Upper lobe of right lung (tissue), 1 donor: ENCODE results near the gene STRIT1. TPM values are rescaled to one million over a fixed set of nuclear protein-coding genes. Genes with fewer than 3 reads are reported as not detected.

ENCODE experiments used
- ATAC-seq: fragments of 200-7000 bp; cut with Tn5 transposase; one replicate; pipeline ENCODE4 v1.9.1; 2020; ENCODE audit warnings: mild to moderate bottlenecking, moderate library complexity
- DNase-seq: peaks from one replicate; pipeline ENCODE4 v3.0.0-alpha.2; 2020
- H3K27ac ChIP-seq: fragments of 200-600 bp; one replicate; pipeline ENCODE4 v1.8.0; 2022
- H3K27me3 ChIP-seq: fragments of 200-600 bp; one replicate; pipeline ENCODE4 v1.8.0; 2022; ENCODE audit warnings: mild to moderate bottlenecking
- H3K36me3 ChIP-seq: fragments of 200-600 bp; one replicate; pipeline ENCODE4 v1.8.0; 2022
- H3K4me1 ChIP-seq: fragments of 200-600 bp; one replicate; pipeline ENCODE4 v1.8.0; 2022
- H3K4me3 ChIP-seq: fragments of 200-600 bp; one replicate; pipeline ENCODE4 v1.8.0; 2022; ENCODE audit warnings: mild to moderate bottlenecking
- H3K9me3 ChIP-seq: fragments of 200-600 bp; one replicate; pipeline ENCODE4 v1.8.0; 2022
- CTCF ChIP-seq: fragments of 200-600 bp; IDR thresholded peaks from one replicate; pipeline ENCODE4 v1.8.0; 2022; ENCODE audit warnings: antibody characterized with exemption
- intact Hi-C: fragments of 100-400 bp; cut with DNase I; formaldehyde crosslinking; loops from one replicate; pipeline ENCODE4 v1.11.0; 2022
- long read RNA-seq: library from polyadenylated mRNA; unstranded; transcript quantifications from one replicate; pipeline ENCODE4 v2.0.0, GENCODE V29; 2021
- total RNA-seq: library from RNA; stranded (reverse); fragmentation: NEBNext Ultra II Directional; extraction: Animal tissue kit (Norgen Biotek cat#: 25700); gene quantifications from one replicate; pipeline ENCODE4 v1.2.1, GENCODE V29; 2021
- donor health status: DM: no; HTN: yes; CAD: no; lungs with severe emphysema.

Gene STRIT1
- not detected for total RNA-seq
- long read RNA-seq, result 0 reads

- H3K27ac ChIP-seq, result no peak within 1 kb of the TSS
- H3K9me3 ChIP-seq, result no peaks in the 10 kb centered on the region
- intact Hi-C loops, result no loop called here
- ATAC-seq (no peak), DNase-seq (no peak)
- TF ChIP-seq CTCF, result no peak
- H3K4me1 ChIP-seq, result no peaks in the 10 kb centered on the region
- H3K36me3 ChIP-seq, result no peaks in the 10 kb centered on the region
- H3K4me3 ChIP-seq, result no peak within 1 kb of the TSS
- no peaks in the 10 kb centered on the region for H3K27me3 ChIP-seq
These were observed at the start of gene STRIT1 for GRCh38 chr3:155293516-155293915. TSS of gene STRIT1 (minus strand) at chr3:155293683.

- intact Hi-C loops, result no loop called here
These were observed 48.9 kb upstream of the STRIT1 start for GRCh38 chr3:155342344-155342743.

GRCh38 chr3:155339052-155339451, 45.6 kb upstream of the STRIT1 start:
- no peaks in the 10 kb centered on the region for H3K4me1 ChIP-seq
- no peak for ATAC-seq
- no peaks in the 10 kb centered on the region for H3K9me3 ChIP-seq
- H3K36me3 ChIP-seq, result no peaks in the 10 kb centered on the region
- intact Hi-C loops, result no loop called here
- H3K27me3 ChIP-seq, result no peaks in the 10 kb centered on the region
- no peak for DNase-seq
- TF ChIP-seq CTCF, result no peak
- no peak overlapping the region for H3K27ac ChIP-seq
- H3K4me3 ChIP-seq, result no peak overlapping the region

More at GRCh38 chr3:155342344-155342743, 48.9 kb upstream of the STRIT1 start:
- Histone ChIP-seq H3K4me3 (no peak overlapping the region), H3K36me3 (no peaks in the 10 kb centered on the region), H3K27me3 (no peaks in the 10 kb centered on the region), H3K9me3 (no peaks in the 10 kb centered on the region), H3K27ac (no peak overlapping the region), H3K4me1 (no peaks in the 10 kb centered on the region)
- DNase-seq (no peak), ATAC-seq (no peak)
- no peak for TF ChIP-seq CTCF

- DNase-seq, result no peak
- Histone ChIP-seq H3K36me3 (no peaks in the 10 kb centered on the region), H3K27me3 (no peaks in the 10 kb centered on the region), H3K4me3 (no peak overlapping the region), H3K27ac (no peak overlapping the region), H3K4me1 (no peaks in the 10 kb centered on the region), H3K9me3 (no peaks in the 10 kb centered on the region)
- intact Hi-C loops, result no loop called here
- ATAC-seq, result no peak
- no peak for TF ChIP-seq CTCF
These were observed 42.4 kb upstream of the STRIT1 start for GRCh38 chr3:155335724-155336354.

- H3K27ac ChIP-seq, result no peak overlapping the region
- no peak for DNase-seq
- TF ChIP-seq CTCF, result no peak
- no peak for ATAC-seq
- intact Hi-C loops, result no loop called here
- no peaks in the 10 kb centered on the region for H3K4me1 ChIP-seq
- no peak overlapping the region for H3K4me3 ChIP-seq
- no peaks in the 10 kb centered on the region for H3K9me3 ChIP-seq
- no peaks in the 10 kb centered on the region for H3K27me3 ChIP-seq
- H3K36me3 ChIP-seq, result no peaks in the 10 kb centered on the region
These were observed 41.6 kb upstream of the STRIT1 start for GRCh38 chr3:155334914-155335723.
